Erythroblast (primary cell): ENCODE results near the gene PITX1.

Experiments
- GATA1 ChIP-seq: IDR thresholded peaks from 2 replicates; pipeline ENCODE4 v1.6.1; 2011; ENCODE audit warnings: low read depth, mild to moderate bottlenecking, control low read depth, low read length, moderate library complexity
- POLR2A ChIP-seq: IDR thresholded peaks from 2 replicates; pipeline ENCODE4 v1.6.1; 2011; ENCODE audit warnings: mild to moderate bottlenecking, low read length

DNA sequence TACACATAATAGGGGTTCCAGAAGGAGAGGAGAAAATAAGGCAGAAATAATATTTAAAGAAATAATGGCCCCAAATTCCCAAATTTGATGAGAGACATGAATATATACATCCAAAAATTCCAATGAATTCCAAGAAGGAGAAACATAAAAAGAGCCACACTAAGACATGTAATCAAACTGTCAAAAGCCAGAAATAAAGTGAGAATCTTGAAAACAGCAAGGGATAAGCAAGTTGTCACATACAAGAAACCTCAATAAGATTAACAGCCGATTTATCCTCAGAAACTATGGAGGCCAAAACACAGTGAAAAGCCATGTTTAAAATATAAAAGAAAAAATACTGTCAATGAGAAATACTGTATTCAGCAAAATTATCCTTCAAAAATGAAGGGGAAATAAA, 51.8 kb downstream of the PITX1 start:
- TF ChIP-seq POLR2A: no peak
- TF ChIP-seq GATA1: no peak
